Neuronal stem cell (in vitro differentiated cells): ENCODE measurements around the gene GCNT2.
A peak's percentile ranks its signal among the peaks of the same experiment; 100 is the strongest.
"Not testable (repeated sequence)": the region's sequence is repeated elsewhere in the genome, so short reads cannot be mapped to it uniquely, and the experiment has no call there.

ENCODE experiments used
- DNase-seq: peaks from one replicate; pipeline ENCODE4 v3.0.0-alpha.2; 2013; ENCODE audit warnings: low spot score
- H2AFZ ChIP-seq: one replicate; pipeline ENCODE4 v1.6.1; 2013; ENCODE audit warnings: mild to moderate bottlenecking, low read length, inconsistent platforms
- H2AK5ac ChIP-seq: 2 replicates; pipeline ENCODE4 v1.6.1; 2013; ENCODE audit warnings: low read depth, mild to moderate bottlenecking, inconsistent platforms, low read length, moderate library complexity, mixed read lengths
- H2BK120ac ChIP-seq: 2 replicates; pipeline ENCODE4 v1.6.1; 2013; ENCODE audit warnings: low read depth, mild to moderate bottlenecking, inconsistent platforms, low read length, moderate library complexity, mixed read lengths
- H2BK12ac ChIP-seq: one replicate; pipeline ENCODE4 v1.6.1; 2013; ENCODE audit warnings: low read length, inconsistent platforms
- H2BK15ac ChIP-seq: 2 replicates; pipeline ENCODE4 v1.6.1; 2013; ENCODE audit warnings: mild to moderate bottlenecking, low read length, inconsistent platforms, mixed read lengths
- H2BK5ac ChIP-seq: one replicate; pipeline ENCODE4 v1.6.1; 2013; ENCODE audit warnings: inconsistent platforms, mild to moderate bottlenecking, low read length, moderate library complexity
- H3K14ac ChIP-seq: one replicate; pipeline ENCODE4 v1.6.1; 2013; ENCODE audit warnings: low read length, inconsistent platforms
- H3K18ac ChIP-seq: 2 replicates; pipeline ENCODE4 v1.6.1; 2013; ENCODE audit warnings: low read length, inconsistent platforms
- H3K23ac ChIP-seq: 2 replicates; pipeline ENCODE4 v1.6.1; 2013; ENCODE audit warnings: low read depth, mild to moderate bottlenecking, mixed read lengths, low read length, inconsistent platforms; ENCODE audit not compliant: poor library complexity
- H3K27ac ChIP-seq: replicated peaks from 3 replicates; pipeline ENCODE4 v1.5.1; 2013; ENCODE audit warnings: low read length, inconsistent platforms
- H3K27me3 ChIP-seq, 3 experiments: 2 replicates each; pipeline ENCODE4 v1.6.1; 2013; ENCODE audit warnings: low read length in 3 of 3, mild to moderate bottlenecking in 2 of 3, inconsistent platforms in 1 of 3, low read depth in 1 of 3, mixed read lengths in 1 of 3, moderate library complexity in 1 of 3; ENCODE audit not compliant: control insufficient read depth in 3 of 3, insufficient read depth in 3 of 3
- H3K36me3 ChIP-seq, 2 donors: replicated peaks in 1 of 2; 2 replicates each; pipeline ENCODE4 v1.6.1; 2013; ENCODE audit warnings: low read length in 2 of 2; ENCODE audit not compliant: control insufficient read depth in 2 of 2, insufficient read depth in 2 of 2
- H3K4ac ChIP-seq: 2 replicates; pipeline ENCODE4 v1.6.1; 2013; ENCODE audit warnings: inconsistent platforms, mild to moderate bottlenecking, low read length, moderate library complexity
- H3K4me1 ChIP-seq, 2 donors: 1 replicate in 1 of 2; 2 replicates in 1 of 2; pipeline ENCODE4 v1.6.1; 2013; ENCODE audit warnings: low read length in 2 of 2, low read depth in 1 of 2; ENCODE audit not compliant: control insufficient read depth in 2 of 2, insufficient read depth in 1 of 2
- H3K4me2 ChIP-seq: one replicate; pipeline ENCODE4 v1.6.1; 2013; ENCODE audit warnings: mild to moderate bottlenecking, low read length, inconsistent platforms; ENCODE audit not compliant: insufficient read depth, poor library complexity, severe bottlenecking
- H3K4me3 ChIP-seq, 2 donors: 2 replicates each; pipeline ENCODE4 v1.5.1; 2013; ENCODE audit warnings: low read length in 2 of 2, mild to moderate bottlenecking in 2 of 2, inconsistent platforms in 1 of 2, moderate library complexity in 1 of 2
- H3K79me1 ChIP-seq: one replicate; pipeline ENCODE4 v1.6.1; 2013; ENCODE audit warnings: low read depth, mild to moderate bottlenecking, inconsistent platforms, low read length, moderate library complexity
- H3K9ac ChIP-seq: one replicate; pipeline ENCODE4 v1.6.1; 2013; ENCODE audit warnings: mild to moderate bottlenecking, low read depth, low read length, inconsistent platforms; ENCODE audit not compliant: poor library complexity
- H3K9me3 ChIP-seq, 2 donors: replicated peaks in 1 of 2; 2 replicates each; pipeline versions ENCODE3 to v1.6.1; 2013; ENCODE audit warnings: low read length in 2 of 2, mild to moderate bottlenecking in 2 of 2, inconsistent platforms in 1 of 2, low read depth in 1 of 2, mixed read lengths in 1 of 2, moderate library complexity in 1 of 2; ENCODE audit not compliant: control insufficient read depth in 2 of 2, insufficient read depth in 1 of 2
- H4K8ac ChIP-seq: one replicate; pipeline ENCODE4 v1.6.1; 2013; ENCODE audit warnings: low read depth, mild to moderate bottlenecking, inconsistent platforms, low read length, moderate library complexity
- H4K91ac ChIP-seq: one replicate; pipeline ENCODE4 v1.6.1; 2013; ENCODE audit warnings: low read length, low read depth, mild to moderate bottlenecking, inconsistent platforms; ENCODE audit not compliant: poor library complexity
- WGBS, 2 donors: extraction: QIAGEN DNeasy Blood & Tissue Kit; methylation state at CpG; one replicate each; pipeline ENCODE4 v1.1.7; 2013; ENCODE audit warnings: missing lambda C conversion rate in 2 of 2, mixed read lengths in 1 of 2; ENCODE audit not compliant: insufficient read length in 2 of 2, insufficient replicate concordance in 1 of 2; ENCODE audit errors: extremely low coverage in 2 of 2; 5-methylcytosine and 5-hydroxymethylcytosine counted together

Gene GCNT2

DNA sequence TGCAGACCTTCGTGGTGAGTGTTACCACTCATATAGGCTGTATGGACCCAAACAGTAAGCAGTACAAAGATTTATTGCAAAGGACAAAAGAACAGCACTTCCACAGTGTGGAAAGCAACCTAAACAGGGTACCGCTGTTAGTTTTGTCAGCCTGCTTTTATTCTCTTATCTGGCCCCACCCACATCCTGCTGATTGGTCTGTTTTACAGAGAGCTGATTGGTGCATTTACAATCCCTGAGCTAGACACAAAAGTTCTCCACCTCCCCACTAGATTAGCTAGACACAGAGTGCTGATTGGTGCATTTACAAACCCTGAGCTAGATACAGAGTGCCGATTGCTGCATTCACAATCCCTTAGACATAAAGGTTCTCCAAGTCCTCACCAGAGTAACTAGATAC is 95.1 kb downstream of the GCNT2 start:
- H2BK120ac ChIP-seq, H2AFZ ChIP-seq, H3K4me3 ChIP-seq, H2BK5ac ChIP-seq, H3K18ac ChIP-seq, H3K36me3 ChIP-seq, H3K4me1 ChIP-seq, H4K91ac ChIP-seq, H3K4ac ChIP-seq, H2BK12ac ChIP-seq, H3K27me3 ChIP-seq, H2AK5ac ChIP-seq, H3K9ac ChIP-seq, H3K79me1 ChIP-seq, H3K14ac ChIP-seq, H2BK15ac ChIP-seq, H3K4me2 ChIP-seq, H3K9me3 ChIP-seq, DNase-seq, H3K27ac ChIP-seq, H4K8ac ChIP-seq, H3K23ac ChIP-seq: not testable (repeated sequence)
- WGBS, 2 donors: no CpG with 5 or more reads among the region's 3 CpGs

DNA sequence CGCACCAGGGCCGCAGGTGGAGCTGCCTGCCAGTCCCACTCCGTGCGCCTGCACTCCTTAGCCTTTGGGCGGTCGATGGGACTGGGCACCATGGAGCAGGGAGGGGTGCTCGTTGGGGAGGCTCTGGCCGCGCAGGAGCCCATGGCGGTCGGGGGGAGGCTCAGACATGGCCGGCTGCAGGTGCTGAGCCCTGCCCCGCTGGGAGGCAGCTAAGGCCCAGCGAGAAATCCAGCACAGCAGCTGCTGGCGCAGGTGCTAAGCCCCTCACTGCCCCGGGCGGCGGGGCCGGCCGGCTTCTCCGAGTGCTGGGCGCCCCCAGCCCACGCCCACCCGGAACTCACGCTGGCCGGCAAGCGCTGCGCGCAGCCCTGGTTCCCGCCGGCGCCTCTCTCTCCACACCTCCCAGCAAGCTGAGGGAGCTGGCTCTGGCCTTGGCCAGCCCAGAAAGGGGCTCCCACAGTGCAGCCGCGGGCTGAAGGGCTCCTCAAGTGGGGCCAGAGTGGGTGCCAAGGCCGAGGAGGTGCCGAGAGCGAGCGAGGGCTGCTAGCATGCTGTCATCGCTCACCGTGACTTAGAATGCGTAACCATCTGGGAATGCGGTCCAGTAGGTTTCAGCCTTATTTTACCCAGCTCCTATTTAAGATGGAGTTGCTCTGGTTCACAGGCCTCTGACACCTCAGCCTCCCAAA is 96.0 kb downstream of the GCNT2 start:
- Histone ChIP-seq H4K8ac (no peak overlapping the region), H3K4me1 (peaks cover 0 to 4% of the 10 kb centered on the region in 2 donors), H3K9ac (no peak overlapping the region), H3K23ac (no peak overlapping the region), H2AK5ac (no peak overlapping the region), H3K4me3 (no peak overlapping the region), H3K9me3 (peaks cover 0 to 3% of the 10 kb centered on the region in 2 donors), H2BK15ac (no peak overlapping the region), H4K91ac (no peak overlapping the region), H2AFZ (no peak overlapping the region), H3K18ac (peak overlapping the region; percentile 63), H2BK12ac (no peak overlapping the region), H3K14ac (no peak overlapping the region), H3K79me1 (peaks cover 2% of the 10 kb centered on the region), H3K4me2 (no peak overlapping the region), H2BK120ac (no peak overlapping the region), H3K36me3 (peaks cover 0 to 6% of the 10 kb centered on the region in 2 donors), H2BK5ac (no peak overlapping the region), H3K27me3 (no peaks in the 10 kb centered on the region), H3K27ac (no peak overlapping the region), H3K4ac (no peak overlapping the region)
- WGBS, 2 donors: no CpG with 5 or more reads among the region's 42 CpGs
- no peak for DNase-seq

DNA sequence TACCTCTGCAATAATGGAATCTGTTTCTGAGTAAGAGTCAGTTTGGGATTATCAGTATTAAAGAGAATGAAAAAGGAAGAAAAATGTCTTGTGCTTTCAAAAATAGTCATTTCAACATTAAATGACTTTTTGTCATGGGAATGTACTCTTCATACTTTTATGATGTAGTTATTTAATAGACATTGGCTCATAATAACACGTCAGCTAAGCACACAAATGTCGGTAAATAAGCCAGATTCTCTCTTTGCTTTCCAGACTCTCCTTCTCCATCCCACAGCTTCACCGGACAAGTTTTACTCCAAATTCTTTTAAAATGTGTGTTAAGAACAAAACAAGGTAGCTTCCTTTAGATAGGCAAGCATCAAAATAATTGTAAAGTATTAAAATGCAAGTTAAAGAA is 97.3 kb downstream of the GCNT2 start:
- Histone ChIP-seq H3K4me1 (peaks cover 0 to 4% of the 10 kb centered on the region in 2 donors), H4K8ac (no peak overlapping the region), H3K9me3 (peaks cover 0 to 4% of the 10 kb centered on the region in 2 donors), H3K4me2 (no peak overlapping the region), H2BK120ac (no peak overlapping the region), H4K91ac (no peak overlapping the region), H3K79me1 (peaks cover 2% of the 10 kb centered on the region), H2BK5ac (no peak overlapping the region), H3K4me3 (no peak overlapping the region), H3K36me3 (peaks cover 0 to 8% of the 10 kb centered on the region in 2 donors), H2BK15ac (no peak overlapping the region), H3K27me3 (no peaks in the 10 kb centered on the region), H3K23ac (no peak overlapping the region), H3K4ac (no peak overlapping the region), H2AFZ (no peak overlapping the region), H2AK5ac (no peak overlapping the region), H3K18ac (no peak overlapping the region), H3K27ac (no peak overlapping the region), H3K14ac (no peak overlapping the region), H3K9ac (no peak overlapping the region), H2BK12ac (no peak overlapping the region)
- no CpG with 5 or more reads among the region's 3 CpGs for WGBS, 2 donors
- no peak for DNase-seq

DNA sequence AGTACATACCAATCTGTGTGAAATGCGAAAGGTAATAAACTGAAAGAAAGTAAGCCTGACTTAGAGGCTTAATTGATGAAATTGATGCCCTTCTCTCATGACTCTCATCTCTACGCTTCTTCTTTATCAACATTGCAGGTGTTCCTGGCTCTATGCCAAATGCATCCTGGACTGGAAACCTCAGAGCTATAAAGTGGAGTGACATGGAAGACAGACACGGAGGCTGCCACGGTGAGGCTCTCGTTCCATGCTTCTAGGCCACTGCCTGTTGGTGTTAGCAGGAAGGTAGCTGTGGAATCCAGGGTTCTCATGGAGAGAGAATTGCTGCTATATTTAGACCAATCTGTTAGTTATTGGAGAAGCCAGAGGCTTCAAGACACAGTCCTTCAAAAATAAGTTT is 100.1 kb downstream of the GCNT2 start:
- H3K4me3 ChIP-seq: no peak overlapping the region
- no peak for DNase-seq
- no peak overlapping the region for H2BK15ac ChIP-seq
- H3K4me1 ChIP-seq: peaks cover 2 to 3% of the 10 kb centered on the region in 2 donors
- peaks cover 0 to 9% of the 10 kb centered on the region in 2 donors for H3K36me3 ChIP-seq
- no peaks in the 10 kb centered on the region for H3K27me3 ChIP-seq
- H2BK120ac ChIP-seq: no peak overlapping the region
- peaks cover 0 to 4% of the 10 kb centered on the region in 2 donors for H3K9me3 ChIP-seq
- H3K23ac ChIP-seq: no peak overlapping the region
- no peak overlapping the region for H3K18ac ChIP-seq
- no peak overlapping the region for H3K27ac ChIP-seq
- H4K8ac ChIP-seq: no peak overlapping the region
- WGBS, 2 donors: no CpG with 5 or more reads among the region's 5 CpGs
- H2BK5ac ChIP-seq: no peak overlapping the region
- no peak overlapping the region for H3K9ac ChIP-seq
- no peak overlapping the region for H2BK12ac ChIP-seq
- H2AK5ac ChIP-seq: no peak overlapping the region
- no peak overlapping the region for H3K4me2 ChIP-seq
- no peak overlapping the region for H2AFZ ChIP-seq
- H3K4ac ChIP-seq: no peak overlapping the region
- peaks cover 2% of the 10 kb centered on the region for H3K79me1 ChIP-seq
- H4K91ac ChIP-seq: no peak overlapping the region
- H3K14ac ChIP-seq: no peak overlapping the region
